ENCODE measurements around the gene C6orf62.
"Not testable (repeated sequence)": the region's sequence is repeated elsewhere in the genome, so short reads cannot be mapped to it uniquely, and the experiment has no call there.

C6orf62 gene

GRCh38 chr6:24742216-24742738 lies 23.3 kb upstream of the C6orf62 start:
- DNase-seq, result no peak

GRCh38 chr6:24740861-24741260 lies 21.9 kb upstream of the C6orf62 start:
- no peak for DNase-seq

- no peak for DNase-seq
Observed at GRCh38 chr6:24738741-24739140, 19.8 kb upstream of the C6orf62 start.

- not testable (repeated sequence) for DNase-seq
Observed at GRCh38 chr6:24734710-24735109, 15.8 kb upstream of the C6orf62 start.

- no peak for DNase-seq
Observed at GRCh38 chr6:24734166-24734565, 15.2 kb upstream of the C6orf62 start.

GRCh38 chr6:24731456-24732134 lies 12.6 kb upstream of the C6orf62 start:
- not testable (repeated sequence) for DNase-seq

GRCh38 chr6:24730653-24731052 lies 11.7 kb upstream of the C6orf62 start:
- not testable (repeated sequence) for DNase-seq

- no peak for DNase-seq
Observed at GRCh38 chr6:24723270-24723669, 4.3 kb upstream of the C6orf62 start.

- DNase-seq, result no peak
Observed at GRCh38 chr6:24721461-24722215, 2.7 kb upstream of the C6orf62 start.

- DNase-seq, result peak; percentile 100
Observed at GRCh38 chr6:24720604-24721460, 1.9 kb upstream of the C6orf62 start.

- DNase-seq, result peak; percentile 82
Observed at GRCh38 chr6:24720131-24720603, 1.2 kb upstream of the C6orf62 start.

GRCh38 chr6:24718449-24719124 lies 367 bp downstream of the C6orf62 start:
- no peak for DNase-seq

- not testable (repeated sequence) for DNase-seq
Observed at GRCh38 chr6:24716602-24717148, 2.3 kb downstream of the C6orf62 start.

GRCh38 chr6:24710519-24711303 lies 8.2 kb downstream of the C6orf62 start:
- no peak for DNase-seq

- DNase-seq, result no peak
Observed at GRCh38 chr6:24709014-24709711, 9.8 kb downstream of the C6orf62 start.

GRCh38 chr6:24708612-24709011 lies 10.3 kb downstream of the C6orf62 start:
- no peak for DNase-seq

GRCh38 chr6:24704468-24704867 lies 14.5 kb downstream of the C6orf62 start:
- no peak for DNase-seq

GRCh38 chr6:24702720-24703282 lies 16.2 kb downstream of the C6orf62 start:
- no peak for DNase-seq

- no peak for DNase-seq
Observed at GRCh38 chr6:24699521-24700359, 19.2 kb downstream of the C6orf62 start.
